ENCODE measurements around the gene LGI4.

Gene LGI4

GRCh38 chr19:35081201-35081600 is 53.7 kb downstream of the LGI4 start:
- Histone ChIP-seq H3K27ac (replicated peaks) (no peak overlapping the region), H3K4me3 (replicated peaks; ENCODE audit: insufficient read depth, low read length) (no peak overlapping the region), H3K27me3 (ENCODE audit: insufficient read depth, poor library complexity, severe bottlenecking) (no peaks in the 10 kb centered on the region)
- TF ChIP-seq SPI1 (IDR thresholded peaks at IDR 0.05; ENCODE audit: borderline replicate concordance, low read depth) (no peak), CTCF (IDR thresholded peaks at IDR 0.05; ENCODE audit: insufficient read depth, low read length) (no peak), GABPA (IDR thresholded peaks at IDR 0.05; ENCODE audit: low read depth) (no peak), POLR2AphosphoS5 (IDR thresholded peaks at IDR 0.05; ENCODE audit: low read depth) (no peak), REST (IDR thresholded peaks at IDR 0.05; ENCODE audit: insufficient replicate concordance, low read depth) (no peak)
- DNase-seq (ENCODE audit: low read depth in 1 of 2, low spot score in 1 of 2): no peak

GRCh38 chr19:35080613-35081170 is 54.2 kb downstream of the LGI4 start:
- TF ChIP-seq REST (IDR thresholded peaks at IDR 0.05; ENCODE audit: insufficient replicate concordance, low read depth) (no peak), CTCF (IDR thresholded peaks at IDR 0.05; ENCODE audit: insufficient read depth, low read length) (no peak), GABPA (IDR thresholded peaks at IDR 0.05; ENCODE audit: low read depth) (no peak), SPI1 (IDR thresholded peaks at IDR 0.05; ENCODE audit: borderline replicate concordance, low read depth) (no peak), POLR2AphosphoS5 (IDR thresholded peaks at IDR 0.05; ENCODE audit: low read depth) (no peak)

GRCh38 chr19:35079826-35080225 is 55.0 kb downstream of the LGI4 start:
- H3K4me3 ChIP-seq (replicated peaks; ENCODE audit: insufficient read depth, low read length): no peak overlapping the region
- H3K27ac ChIP-seq (replicated peaks): no peak overlapping the region
- no peak for DNase-seq (ENCODE audit: low read depth in 1 of 2, low spot score in 1 of 2)
- H3K27me3 ChIP-seq (ENCODE audit: insufficient read depth, poor library complexity, severe bottlenecking): no peaks in the 10 kb centered on the region
- no peak for TF ChIP-seq GABPA (IDR thresholded peaks at IDR 0.05; ENCODE audit: low read depth)
- TF ChIP-seq REST (IDR thresholded peaks at IDR 0.05; ENCODE audit: insufficient replicate concordance, low read depth): no peak
- TF ChIP-seq POLR2AphosphoS5 (IDR thresholded peaks at IDR 0.05; ENCODE audit: low read depth): no peak
- no peak for TF ChIP-seq SPI1 (IDR thresholded peaks at IDR 0.05; ENCODE audit: borderline replicate concordance, low read depth)
- TF ChIP-seq CTCF (IDR thresholded peaks at IDR 0.05; ENCODE audit: insufficient read depth, low read length): no peak

More at GRCh38 chr19:35080613-35081170, 54.2 kb downstream of the LGI4 start:
- DNase-seq (ENCODE audit: low read depth in 1 of 2, low spot score in 1 of 2): no peak
- H3K4me3 ChIP-seq (replicated peaks; ENCODE audit: insufficient read depth, low read length): no peak overlapping the region
- no peak overlapping the region for H3K27ac ChIP-seq (replicated peaks)
- H3K27me3 ChIP-seq (ENCODE audit: insufficient read depth, poor library complexity, severe bottlenecking): no peaks in the 10 kb centered on the region
